NCI-H345 (cell line): ENCODE measurements around the gene ONECUT2.
A peak's percentile ranks its signal among the peaks of the same experiment; 100 is the strongest.
"Not testable (repeated sequence)": the region's sequence is repeated elsewhere in the genome, so short reads cannot be mapped to it uniquely, and the experiment has no call there.

ENCODE experiments used
- DNase-seq: peaks from one replicate; lab custom pipeline; 2025; lab: John Stamatoyannopoulos, UW

The ONECUT2 gene

DNA sequence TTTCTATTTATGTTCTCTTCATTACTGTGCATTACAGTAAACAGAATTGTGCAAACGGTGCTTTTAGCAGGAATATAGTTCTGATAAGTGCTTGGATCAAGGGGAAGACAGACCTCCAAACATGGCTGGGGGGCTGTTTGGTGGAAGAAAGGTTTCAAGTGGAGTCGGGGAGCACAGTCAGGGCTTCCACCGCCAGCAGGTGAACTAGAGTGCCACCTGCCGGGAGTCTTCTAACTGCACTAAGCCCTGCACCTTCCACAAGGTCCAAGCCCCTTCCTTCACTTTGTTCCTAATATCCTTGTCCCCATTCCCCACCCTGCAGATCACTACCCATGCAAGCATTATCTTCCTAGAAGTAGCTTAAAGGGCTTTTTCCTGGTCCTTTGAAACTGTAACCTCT lies 11.1 kb downstream of the ONECUT2 start:
- DNase-seq = peak; percentile 32

DNA sequence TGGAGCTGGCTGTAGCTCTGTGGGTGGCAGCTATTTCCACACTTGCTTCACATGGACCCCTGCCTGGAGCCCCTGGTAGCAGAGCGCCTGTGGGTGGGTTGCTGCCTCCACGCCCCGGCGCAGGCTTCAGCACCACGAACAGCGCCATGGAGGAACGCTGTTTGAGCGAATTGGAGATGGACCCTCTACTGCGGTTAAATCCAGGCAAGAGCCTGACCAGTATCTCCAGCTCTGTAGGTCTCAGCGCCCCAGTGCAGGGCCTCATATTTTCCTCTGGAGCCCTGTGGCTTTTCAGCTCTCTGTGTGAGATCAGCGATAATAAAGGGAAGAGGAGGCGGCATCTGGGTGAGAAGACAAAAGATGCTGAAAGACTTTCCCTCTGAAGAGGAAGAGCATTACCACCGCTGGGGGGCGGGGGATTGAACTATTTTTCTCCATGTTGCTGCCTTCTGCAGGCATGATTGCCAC lies 12.0 kb downstream of the ONECUT2 start:
- peak; percentile 11 for DNase-seq

DNA sequence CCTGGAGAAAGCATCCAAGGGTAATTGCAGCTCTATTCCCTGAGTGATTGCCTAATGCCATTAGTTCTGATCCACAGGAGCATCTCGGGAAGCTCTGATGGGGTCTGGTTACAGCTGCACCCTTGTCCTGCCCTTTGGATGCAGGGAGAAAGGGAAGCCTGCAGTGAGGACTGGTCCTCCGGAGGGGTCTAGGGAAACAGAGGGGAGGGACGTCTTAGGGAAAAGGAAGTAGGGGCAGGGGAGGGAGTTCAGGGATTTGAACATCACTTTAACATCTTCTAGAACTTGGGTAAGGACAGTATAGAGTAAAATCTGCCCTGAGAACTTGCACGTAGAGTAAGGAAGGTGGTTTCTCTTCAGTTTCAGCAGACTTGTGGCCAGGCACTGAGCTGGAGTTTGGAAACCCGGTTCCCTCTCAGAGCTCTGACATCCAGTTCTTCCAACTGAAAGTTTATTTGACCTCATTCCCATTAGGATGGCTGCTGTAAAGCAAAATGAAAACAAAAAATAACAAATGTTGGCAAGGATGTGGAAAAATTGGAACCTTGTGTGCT lies 20.5 kb downstream of the ONECUT2 start:
- no peak for DNase-seq

DNA sequence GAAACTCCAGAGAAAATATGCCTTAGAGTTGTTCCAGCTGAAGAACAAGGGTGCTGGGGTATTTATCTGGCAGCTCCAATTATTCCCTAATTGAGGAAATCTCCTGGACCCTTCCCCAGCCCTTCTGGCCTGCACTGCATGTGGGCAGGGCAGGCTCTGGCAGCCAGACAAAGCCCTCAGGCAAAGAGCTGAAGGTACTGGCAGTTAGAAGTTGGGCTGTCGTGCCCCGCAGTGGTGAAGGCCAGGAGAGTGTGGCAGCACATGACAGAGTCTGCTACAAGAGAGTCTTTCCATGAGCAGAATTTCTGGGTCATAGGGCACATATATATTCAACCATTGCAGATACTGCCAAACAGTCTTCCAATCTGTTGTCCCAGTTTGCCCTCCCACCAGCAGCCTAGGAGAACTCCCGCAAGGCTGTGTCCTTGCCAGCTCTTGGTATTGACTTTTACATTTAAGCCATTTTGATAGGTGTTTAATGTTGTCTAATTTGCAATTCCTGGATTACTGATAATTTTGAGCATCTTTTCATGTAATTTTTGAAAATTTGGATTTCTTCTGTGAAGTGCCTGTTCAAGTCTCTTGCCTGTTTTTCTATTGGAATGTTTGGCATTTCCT lies 26.6 kb downstream of the ONECUT2 start:
- no peak for DNase-seq

DNA sequence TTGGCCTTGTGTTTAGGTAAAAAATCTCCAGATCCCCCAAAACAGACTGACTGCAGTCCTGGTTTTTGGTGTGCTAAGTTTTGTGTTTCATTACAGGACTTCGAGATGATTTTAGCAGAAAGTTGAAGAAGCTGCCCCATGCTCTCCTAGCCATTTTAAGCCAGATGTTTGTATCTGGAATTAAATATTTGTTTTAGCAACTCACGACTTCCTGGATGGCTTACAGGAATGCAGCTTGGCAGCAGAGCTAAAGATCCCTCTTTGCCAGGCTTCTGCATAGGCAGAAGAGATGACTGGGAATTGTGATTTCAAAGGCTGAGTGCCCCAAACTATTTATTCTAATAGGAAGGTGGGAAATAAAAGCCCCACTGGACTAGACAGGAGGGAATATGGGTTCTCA lies 31.1 kb downstream of the ONECUT2 start:
- no peak for DNase-seq

DNA sequence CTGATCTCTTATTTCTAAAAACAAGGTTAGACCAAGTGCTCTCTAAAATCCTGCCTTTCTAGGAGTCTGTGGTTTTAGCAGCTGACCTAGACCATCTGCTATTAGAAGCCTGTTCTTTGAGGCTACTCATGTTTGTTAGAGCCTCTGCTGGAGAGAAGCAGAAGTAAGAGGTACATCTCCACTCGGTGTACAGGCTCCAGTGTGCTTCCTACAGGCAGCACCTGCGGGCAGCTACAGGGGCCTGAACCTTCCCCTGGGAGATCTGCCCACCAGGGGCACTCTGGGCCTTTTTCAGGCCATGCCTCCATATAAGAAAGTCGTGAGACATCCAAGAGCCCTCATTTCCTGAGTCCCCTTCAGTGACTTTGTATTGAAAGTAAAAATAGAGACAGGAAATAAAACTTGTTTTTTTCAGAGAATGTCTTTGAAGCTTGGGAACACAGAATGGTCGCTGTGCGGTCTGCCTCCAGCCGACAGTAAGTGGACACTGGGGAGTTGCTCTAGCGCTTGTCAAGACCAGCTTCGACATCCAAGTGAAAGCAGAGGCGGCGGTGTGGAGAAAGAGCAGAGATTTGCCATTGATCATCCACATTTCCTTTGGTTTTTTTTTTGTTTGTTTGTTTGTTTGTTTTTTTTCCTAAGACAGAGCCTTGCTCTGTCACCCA lies 31.7 kb downstream of the ONECUT2 start:
- DNase-seq = no peak

DNA sequence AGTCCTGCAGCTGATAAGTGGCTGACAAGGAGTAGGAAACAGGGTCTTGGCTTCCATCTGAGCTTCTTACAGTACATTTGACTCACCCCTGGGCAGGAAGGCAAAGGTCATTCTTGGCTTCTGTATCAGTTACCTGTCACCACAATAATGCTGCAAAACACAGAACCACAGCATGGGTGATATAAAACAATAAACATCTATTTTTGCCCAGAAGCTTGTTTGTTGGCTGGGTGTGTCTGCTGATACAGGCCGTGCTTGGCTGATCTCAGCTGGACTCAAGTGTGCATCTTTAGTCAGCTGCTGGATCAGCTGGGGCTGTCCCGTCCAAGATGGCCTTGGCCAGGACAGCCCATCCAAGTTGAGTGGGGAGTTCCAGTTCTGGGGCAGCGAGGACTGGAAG lies 34.7 kb downstream of the ONECUT2 start:
- no peak for DNase-seq

DNA sequence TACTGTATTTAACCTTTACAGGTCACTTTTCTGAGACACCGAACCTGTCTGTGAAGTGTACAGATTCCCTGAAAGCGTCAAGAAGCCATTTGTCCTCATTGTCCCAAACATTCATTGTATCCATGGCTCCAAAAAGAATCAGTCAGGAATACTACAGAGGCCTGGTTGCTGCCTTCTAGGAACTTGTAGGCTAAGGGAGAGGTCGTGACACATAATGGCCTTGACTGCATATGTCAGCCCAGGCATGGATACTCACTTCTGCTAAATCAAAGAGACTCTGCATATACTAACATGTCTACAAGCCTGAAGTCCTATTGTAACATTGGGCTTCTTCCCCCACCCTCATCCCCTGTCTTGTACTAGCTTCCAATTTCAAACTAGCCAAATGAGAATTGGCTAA lies 40.2 kb downstream of the ONECUT2 start:
- DNase-seq = no peak

DNA sequence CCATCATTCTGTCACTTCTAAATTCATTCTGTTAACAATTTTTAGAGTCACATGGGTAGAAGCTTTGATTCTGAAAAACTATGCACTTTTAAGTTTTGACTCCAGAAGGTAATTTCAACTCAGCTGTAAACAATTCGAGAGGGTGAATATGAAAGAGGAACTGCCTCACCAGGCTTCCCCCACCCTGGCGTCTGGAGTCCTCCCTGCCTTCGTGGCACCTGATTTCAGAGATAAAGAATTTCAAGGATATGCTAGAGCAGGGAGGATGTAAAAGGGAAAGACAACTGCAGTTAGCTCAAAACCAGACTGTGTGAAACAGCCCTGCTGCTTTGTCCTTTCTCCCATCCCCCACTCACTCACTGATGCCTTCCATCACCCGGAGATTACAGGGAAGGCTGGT lies 40.7 kb downstream of the ONECUT2 start:
- no peak for DNase-seq

DNA sequence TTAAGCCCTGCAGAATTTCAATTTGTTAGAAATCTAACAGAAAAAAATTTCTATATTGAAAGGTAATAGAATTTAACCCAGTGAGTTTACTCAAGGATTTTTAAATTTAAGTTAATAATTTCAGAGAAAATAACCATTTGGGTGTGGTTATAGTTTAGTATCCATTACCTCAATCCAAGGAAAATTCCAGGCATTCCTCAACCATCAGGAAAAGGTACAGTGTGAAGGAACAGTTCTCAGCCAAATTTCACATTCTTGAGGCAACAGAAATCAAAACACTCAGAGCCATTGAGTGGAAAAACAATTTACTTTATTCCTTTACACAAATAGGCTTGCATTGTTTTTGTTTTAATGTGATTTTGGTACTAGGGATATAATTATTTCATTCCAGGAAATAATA lies 45.6 kb downstream of the ONECUT2 start:
- DNase-seq = no peak

DNA sequence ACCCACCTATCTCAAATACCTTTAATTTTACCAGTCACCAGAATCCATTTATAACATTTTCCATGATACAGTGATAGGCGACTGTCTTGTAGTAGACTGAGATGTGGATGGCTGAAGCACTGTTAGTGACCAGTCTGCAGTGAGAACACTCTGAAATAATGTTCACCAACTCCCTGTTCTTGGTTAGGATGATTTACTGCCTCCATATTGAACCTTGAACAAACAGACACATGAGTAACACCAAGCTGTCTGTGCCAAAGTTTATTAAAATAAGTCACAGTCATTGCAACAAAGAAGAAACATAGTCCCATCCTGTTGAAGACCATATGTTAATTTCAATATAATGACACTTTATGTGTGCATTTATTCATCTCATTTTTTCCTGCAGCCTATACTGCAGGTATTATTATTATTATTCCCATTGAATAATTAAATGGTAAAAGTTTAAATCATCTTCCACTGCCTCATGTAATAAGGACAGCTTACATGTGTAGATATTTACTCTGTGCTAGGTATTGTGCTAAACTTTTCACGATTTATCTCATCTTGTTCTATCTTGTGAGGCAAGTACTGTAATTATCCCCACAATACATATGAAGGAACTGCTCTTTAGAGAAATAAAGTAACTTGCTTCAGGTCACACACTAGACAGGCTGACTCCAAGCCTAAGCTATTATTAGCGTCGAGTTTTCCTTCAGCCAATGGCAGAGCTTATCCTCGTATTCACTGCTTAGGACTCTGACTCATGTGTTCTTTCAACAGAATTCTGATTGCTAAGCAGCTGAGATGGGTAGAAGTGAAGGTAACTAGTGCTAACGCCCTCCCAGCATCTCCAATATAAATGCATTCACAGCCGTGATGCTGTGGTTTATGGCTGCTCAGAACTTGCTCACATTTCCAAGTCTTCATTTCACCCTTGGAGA lies 62.5 kb downstream of the ONECUT2 start:
- DNase-seq = no peak

DNA sequence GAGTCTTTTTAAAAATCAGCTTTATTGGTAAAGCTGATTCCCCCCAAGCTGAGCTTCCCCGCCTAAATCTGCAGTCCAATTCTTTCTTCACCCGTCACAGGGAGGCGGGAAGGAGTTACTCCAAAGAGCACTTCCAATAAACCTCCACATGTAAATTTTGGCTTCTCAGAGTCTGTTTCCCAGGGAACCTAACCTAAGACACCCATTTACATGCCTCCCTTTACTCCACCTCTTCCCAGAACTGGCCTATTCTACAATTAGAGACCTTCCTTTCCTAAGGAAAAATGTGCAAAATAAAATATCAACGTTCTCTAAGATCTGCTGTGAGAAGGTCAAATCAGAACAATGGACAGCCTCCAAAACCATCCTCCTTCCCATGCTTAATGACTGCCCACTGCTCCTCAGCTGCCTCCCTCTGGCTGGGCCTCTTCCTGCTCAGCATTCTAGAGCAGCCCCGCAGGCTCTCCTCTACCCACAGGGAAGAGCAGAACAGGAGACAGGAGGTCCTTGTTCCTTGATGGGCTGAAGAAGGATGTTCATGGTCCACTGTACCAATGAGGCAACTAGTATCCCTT lies 63.6 kb downstream of the ONECUT2 start:
- no peak for DNase-seq

DNA sequence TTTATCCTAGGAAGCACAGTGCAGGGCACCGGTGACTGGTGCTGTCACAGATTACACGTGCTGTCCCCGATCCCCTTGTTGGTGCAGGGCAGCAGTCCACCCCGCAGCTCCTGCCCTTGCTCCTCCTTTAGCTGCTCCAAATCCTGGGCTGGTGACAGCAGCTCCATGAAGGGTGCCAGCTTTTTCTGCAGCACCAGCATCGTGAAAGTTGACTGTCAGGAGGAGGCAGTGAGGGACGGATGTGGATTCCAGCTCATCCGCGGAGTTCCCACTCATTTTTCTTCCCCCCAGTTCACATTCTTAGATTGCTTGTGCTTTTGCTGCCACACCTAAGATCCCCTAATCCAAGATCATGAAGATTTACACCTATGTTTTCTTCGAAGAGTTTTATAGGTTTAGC lies 67.5 kb downstream of the ONECUT2 start:
- DNase-seq = no peak

DNA sequence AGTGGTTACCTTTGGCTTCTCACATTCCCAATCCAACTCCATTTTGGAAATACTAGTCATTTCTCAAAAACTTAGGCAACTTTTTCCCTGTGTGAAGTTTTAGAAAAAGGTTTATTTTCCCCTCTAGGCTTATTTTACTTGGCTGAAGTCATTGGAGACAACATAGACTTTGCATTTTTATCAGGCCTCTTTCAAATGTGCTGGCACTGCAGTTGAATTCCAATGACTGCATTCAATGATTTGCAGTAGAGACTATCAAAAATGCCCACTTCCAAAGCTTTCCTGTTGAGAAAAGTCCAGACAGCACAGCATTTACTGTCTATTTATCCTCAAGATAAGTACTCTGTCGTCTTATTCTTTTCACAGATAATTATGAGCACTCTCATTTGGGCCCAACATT lies 70.1 kb downstream of the ONECUT2 start:
- no peak for DNase-seq

DNA sequence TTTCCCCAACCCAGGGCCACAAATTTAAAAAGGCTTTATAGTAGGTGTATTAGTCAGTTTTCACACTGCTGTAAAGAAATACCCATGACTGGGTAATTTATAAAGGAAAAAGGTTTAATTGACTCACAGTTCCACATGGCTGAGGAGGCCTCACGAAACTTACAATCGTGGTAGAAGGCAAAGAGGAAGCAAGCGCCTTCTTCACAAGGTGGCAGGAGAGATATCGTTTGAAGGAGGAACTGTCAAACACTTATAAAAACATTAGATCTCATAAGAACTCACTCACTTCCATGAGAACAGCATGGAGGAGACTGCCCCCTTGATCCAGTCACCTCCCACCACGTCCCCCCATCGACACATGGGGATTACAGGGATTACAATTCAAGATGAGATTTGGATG lies 80.9 kb downstream of the ONECUT2 start:
- no peak for DNase-seq

DNA sequence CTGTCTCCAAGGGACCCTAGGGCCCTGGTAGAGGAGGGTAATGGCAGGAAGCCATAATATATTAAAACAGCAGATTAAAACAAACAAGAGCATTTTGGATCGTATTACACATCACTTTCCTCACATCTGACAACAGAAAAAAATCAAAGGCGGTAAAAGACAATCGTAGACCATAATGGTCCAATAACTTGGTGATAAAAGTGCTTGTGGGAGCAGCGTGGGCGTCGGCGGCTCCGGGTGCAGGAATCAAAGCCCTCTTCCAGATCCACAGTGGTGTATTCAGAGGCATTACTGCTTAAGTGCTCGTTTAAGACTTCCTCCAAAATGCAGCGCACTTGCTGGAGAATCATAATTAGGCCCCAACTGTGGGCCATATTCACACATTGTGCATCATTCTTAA lies 83.4 kb downstream of the ONECUT2 start:
- DNase-seq = no peak

DNA sequence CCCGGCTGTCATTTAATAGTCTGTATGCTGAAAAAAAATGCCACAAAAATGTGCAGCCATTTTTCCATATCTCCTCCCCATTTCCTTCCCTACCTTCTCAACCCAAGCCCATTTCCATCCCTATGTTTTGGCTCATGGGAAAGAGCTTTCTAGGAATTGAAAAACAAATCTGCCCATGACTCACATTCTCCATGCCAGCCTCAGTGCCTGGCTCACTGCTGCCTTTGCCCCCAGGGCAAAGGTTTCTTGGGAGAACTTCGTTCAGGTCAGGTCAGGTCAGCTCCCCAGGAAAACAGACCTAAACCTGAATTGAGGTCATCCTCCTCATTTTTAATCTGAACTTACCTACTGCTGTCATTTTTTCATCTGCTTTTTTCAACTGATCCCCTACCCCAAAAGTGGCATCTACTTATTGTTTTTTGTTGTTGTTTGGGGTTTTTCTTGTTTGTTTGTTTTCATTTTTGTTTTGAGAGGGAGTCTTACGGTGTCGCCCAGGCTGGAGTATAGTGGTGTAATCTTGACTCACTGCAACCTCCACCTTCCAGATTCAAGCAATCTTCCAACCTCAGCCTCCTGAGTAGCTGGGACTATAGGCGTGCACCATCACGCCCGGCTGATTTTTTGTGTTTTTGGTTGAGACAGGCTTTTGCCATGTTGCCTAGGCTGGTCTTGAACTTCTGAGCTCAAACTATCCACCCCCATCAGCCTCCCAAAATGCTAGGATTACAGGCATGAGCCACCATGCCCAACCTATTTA lies 84.7 kb downstream of the ONECUT2 start:
- DNase-seq = no peak

DNA sequence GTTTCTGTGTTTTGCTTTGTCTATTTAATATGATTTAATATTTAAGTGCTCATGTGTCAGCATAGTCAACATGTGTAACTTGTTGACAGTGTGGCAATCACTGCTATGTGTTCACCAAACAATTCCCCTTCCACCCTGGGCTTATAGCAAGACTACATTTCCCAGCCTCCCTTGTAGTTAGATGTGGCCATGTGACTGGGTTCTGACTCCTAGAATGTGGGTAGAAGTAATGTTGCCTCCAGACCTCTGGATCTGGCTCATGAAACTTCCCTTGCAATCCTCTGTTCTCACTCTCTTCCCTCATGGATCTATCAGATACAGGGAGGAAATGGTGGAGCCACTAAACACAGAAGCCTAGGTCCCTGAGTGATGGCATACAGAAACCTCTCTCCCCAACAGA lies 87.2 kb downstream of the ONECUT2 start:
- DNase-seq = not testable (repeated sequence)

DNA sequence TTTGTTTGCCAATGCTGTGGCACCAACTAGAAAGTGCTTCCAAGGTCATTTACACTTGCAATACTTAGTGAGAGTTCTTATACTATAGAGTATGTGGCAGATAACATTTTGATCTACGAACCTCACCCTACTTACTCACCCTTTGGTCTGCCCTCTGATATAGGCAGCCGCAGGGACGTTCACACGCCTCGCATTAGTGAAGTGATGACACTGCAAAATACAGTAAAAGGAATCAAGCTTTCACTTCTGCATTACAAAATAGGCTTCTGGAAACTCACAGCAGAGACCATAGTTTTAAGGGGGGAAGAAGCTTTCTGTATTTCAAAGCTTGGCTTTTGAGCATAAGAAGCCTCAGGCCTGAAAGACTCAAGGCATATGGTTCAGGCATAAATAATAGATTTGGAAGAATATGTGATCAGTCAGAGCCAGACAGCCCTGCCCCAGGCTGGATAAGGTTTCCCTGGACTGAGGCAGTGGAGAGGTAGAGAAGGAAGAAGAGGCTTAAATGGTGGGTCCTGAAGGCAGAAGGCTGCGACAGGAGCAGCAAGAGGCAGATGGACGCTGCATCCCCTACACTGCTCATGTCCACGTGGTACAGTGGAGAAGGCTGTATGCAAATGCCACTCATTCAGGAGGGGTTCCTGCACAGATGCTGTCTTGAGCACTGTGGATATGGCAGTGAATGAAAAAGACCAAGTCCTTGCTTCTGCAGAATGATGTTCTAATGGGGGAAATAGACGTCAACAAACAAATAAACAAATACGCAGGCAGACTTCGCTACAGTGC lies 88.2 kb downstream of the ONECUT2 start:
- DNase-seq = no peak

DNA sequence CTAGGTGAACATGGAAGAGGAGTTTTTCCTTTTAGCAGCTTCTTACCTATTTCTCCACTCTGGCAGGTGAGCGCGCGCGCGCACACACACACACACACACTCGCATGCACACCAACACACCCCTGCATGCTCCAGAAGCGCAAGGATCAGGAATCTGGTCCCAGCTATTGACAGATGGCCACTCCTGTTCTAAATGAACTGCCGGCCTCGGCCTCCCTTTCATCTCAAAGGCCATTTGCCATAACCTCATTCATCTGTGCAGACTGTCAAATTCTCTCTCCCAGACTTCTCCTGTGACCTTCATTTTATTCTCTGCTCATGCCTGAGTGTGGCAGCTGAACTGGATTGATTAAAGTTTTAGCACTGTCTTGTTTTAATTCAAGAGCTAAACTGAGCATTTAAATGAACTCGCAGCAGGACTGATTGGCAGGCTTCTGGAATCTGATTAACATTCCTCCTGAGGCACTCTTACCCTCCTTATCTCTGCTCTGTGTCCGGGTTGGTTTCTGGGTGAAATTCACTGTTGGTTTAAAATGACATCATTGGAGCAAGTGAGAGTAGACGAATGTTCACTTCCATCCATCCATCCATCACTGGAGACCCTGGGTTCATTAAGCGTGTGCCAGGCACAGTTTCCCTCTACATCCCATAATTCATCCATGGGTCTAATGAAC lies 92.5 kb downstream of the ONECUT2 start:
- DNase-seq = no peak
